ENCODE results near the gene NPLOC4.

The NPLOC4 gene

GRCh38 chr17:81662002-81662401 lies 25.1 kb upstream of the NPLOC4 start:
- DNase-seq, result no peak

GRCh38 chr17:81660441-81660840 lies 23.5 kb upstream of the NPLOC4 start:
- no peak for DNase-seq

GRCh38 chr17:81659038-81659437 lies 22.1 kb upstream of the NPLOC4 start:
- no peak for DNase-seq

GRCh38 chr17:81656835-81657234 lies 19.9 kb upstream of the NPLOC4 start:
- no peak for DNase-seq

- DNase-seq, result no peak
Observed at GRCh38 chr17:81656118-81656743, 19.3 kb upstream of the NPLOC4 start, which contains the start of gene PDE6G. Gene PDE6G (minus strand): TSS chr17:81656542. CDS start chr17:81653305, 3,237 bp downstream.

- DNase-seq, result no peak
Observed at GRCh38 chr17:81655378-81656117, 18.6 kb upstream of the NPLOC4 start.

GRCh38 chr17:81652906-81653771 lies 16.2 kb upstream of the NPLOC4 start:
- no peak for DNase-seq

- DNase-seq, result no peak
Observed at GRCh38 chr17:81651692-81652091, 14.8 kb upstream of the NPLOC4 start.

GRCh38 chr17:81650951-81651350 lies 14.0 kb upstream of the NPLOC4 start:
- no peak for DNase-seq

- no peak for DNase-seq
Observed at GRCh38 chr17:81648707-81649085, 11.8 kb upstream of the NPLOC4 start.

- no peak for DNase-seq
Observed at GRCh38 chr17:81648013-81648706, 11.2 kb upstream of the NPLOC4 start.

GRCh38 chr17:81647640-81648012 lies 10.7 kb upstream of the NPLOC4 start:
- no peak for DNase-seq

- no peak for DNase-seq
Observed at GRCh38 chr17:81646869-81647600, 10.1 kb upstream of the NPLOC4 start.

- DNase-seq, result no peak
Observed at GRCh38 chr17:81644976-81645952, 8.4 kb upstream of the NPLOC4 start.

- DNase-seq, result no peak
Observed at GRCh38 chr17:81644496-81644895, 7.6 kb upstream of the NPLOC4 start.

- DNase-seq, result no peak
Observed at GRCh38 chr17:81641825-81642489, 5.0 kb upstream of the NPLOC4 start.

- no peak for DNase-seq
Observed at GRCh38 chr17:81640011-81640410, 3.1 kb upstream of the NPLOC4 start.

GRCh38 chr17:81638683-81639082 lies 1.8 kb upstream of the NPLOC4 start:
- DNase-seq, result no peak

- no peak for DNase-seq
Observed at GRCh38 chr17:81635973-81636504, 873 bp downstream of the NPLOC4 start.

GRCh38 chr17:81635431-81635830 lies 1.5 kb downstream of the NPLOC4 start:
- no peak for DNase-seq

Data from activated CD4-positive, alpha-beta T cell treated with anti-CD3 and anti-CD28 coated beads, Interleukin-2, amount 50 U/mL, for 48 hours (primary cell).